SK-N-MC (cell line): ENCODE data around the gene SLC6A6.

Experiments used
- FOXP2 ChIP-seq: optimal IDR thresholded peaks from 2 replicates; pipeline ENCODE3; 2011; ENCODE audit warnings: mild to moderate bottlenecking, moderate library complexity; ENCODE audit not compliant: insufficient read depth; ENCODE audit errors: extremely low read length, control extremely low read depth
- POLR2AphosphoS5 ChIP-seq: IDR thresholded peaks from 2 replicates; pipeline ENCODE4 v1.6.1; 2012; ENCODE audit warnings: mild to moderate bottlenecking, low read depth, low read length, borderline replicate concordance

DNA sequence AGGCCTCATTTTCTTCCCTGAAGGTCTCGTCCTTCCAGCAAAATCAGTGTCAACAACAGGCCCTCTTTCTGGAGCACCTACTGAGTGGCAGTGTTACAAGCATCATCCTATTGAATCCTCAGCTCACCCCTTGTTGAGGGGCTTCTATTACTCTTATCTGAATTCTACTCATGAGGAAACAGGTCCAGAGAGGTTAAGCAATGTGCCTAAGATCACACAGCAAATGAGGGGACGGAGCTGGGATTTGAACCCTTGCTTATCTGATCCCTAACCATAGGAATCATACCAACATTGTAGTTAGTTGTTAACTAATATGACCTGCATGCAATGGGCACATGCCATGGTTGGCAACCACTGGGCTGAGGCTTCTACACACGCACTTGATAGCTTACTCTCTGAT is 63.0 kb downstream of the SLC6A6 start:
- no peak for TF ChIP-seq POLR2AphosphoS5
- TF ChIP-seq FOXP2: no peak
